Stimulated activated CD8-positive, alpha-beta memory T cell treated with anti-CD3 and anti-CD28 coated beads, Interleukin-15, amount 100 ng/mL, for 48 hours (primary cell): ENCODE measurements around the gene ATG5.

Source experiments
- DNase-seq, 2 donors: peaks; one replicate each; pipeline ENCODE4 v3.0.0-alpha.2; 2020; ENCODE audit warnings: low read depth in 2 of 2

The ATG5 gene

DNA sequence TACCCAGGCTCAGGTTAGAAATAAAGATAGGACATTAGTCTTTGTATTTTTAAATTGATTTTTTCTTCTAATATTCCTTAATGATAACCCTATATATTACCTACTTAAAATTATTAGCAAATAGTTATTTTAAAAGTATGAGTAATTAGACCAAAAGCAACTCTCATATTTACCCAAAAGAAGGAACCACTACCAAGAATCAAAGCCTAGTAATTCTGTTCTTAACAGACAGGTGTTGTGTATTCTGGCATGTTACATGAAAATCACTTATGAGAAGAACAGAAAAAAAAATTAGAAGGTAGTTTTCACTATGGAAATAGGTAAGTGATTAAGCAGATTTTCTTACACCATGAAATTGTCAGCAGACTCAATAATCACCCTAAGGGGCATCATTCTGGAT, 105.1 kb downstream of the ATG5 start:
- no peak for DNase-seq

GRCh38 chr6:106216527-106216926, 109.0 kb downstream of the ATG5 start:
- DNase-seq = no peak

GRCh38 chr6:106215608-106216007, 110.0 kb downstream of the ATG5 start:
- DNase-seq = no peak

- no peak for DNase-seq
Observed at GRCh38 chr6:106214531-106214930, 111.0 kb downstream of the ATG5 start.

- no peak for DNase-seq
Observed at GRCh38 chr6:106213660-106214289, 111.8 kb downstream of the ATG5 start.

GRCh38 chr6:106212576-106212975, 113.0 kb downstream of the ATG5 start:
- DNase-seq = no peak

- no peak for DNase-seq
Observed at GRCh38 chr6:106206905-106207304, 118.7 kb downstream of the ATG5 start.

GRCh38 chr6:106204961-106205360, 120.6 kb downstream of the ATG5 start:
- DNase-seq = no peak

- no peak for DNase-seq
Observed at GRCh38 chr6:106199998-106200397, 125.6 kb downstream of the ATG5 start.

GRCh38 chr6:106199331-106199730, 126.2 kb downstream of the ATG5 start:
- DNase-seq = no peak

- DNase-seq = no peak
Observed at GRCh38 chr6:106197441-106197840, 128.1 kb downstream of the ATG5 start.

- no peak for DNase-seq
Observed at GRCh38 chr6:106194949-106195921, 130.3 kb downstream of the ATG5 start.

GRCh38 chr6:106192824-106193223, 132.7 kb downstream of the ATG5 start:
- DNase-seq = no peak

DNA sequence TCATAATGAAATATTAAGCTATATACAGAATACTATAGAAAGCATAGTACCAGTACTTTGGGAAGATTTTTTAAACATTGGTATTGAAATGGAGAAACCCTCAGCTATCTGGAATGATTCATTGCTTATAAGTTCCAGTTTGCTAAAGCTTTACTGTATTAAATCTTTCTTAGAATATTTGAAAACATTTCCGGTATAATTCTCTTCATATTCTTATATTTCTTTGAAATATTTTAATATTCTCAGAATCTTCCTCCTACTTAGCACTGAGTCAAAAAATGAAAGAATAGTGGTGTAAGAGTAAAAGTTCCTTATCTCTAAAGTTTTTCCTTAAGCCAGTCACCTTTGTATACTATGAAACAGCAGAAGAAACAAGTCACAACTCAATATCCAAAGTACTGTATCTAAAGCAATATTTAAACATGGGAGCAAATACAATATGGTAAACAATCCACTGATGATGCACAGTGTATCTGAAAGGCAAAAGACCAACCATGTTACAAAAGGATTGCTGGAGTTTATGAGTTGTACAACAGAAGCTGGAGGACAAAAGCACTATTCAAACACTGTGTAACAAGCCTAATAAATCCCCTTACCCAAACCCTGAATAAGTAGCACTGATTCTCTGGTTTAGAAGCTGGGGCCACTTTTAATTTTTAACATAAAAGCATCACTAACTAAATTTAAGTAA, 137.3 kb downstream of the ATG5 start:
- DNase-seq = no peak

DNA sequence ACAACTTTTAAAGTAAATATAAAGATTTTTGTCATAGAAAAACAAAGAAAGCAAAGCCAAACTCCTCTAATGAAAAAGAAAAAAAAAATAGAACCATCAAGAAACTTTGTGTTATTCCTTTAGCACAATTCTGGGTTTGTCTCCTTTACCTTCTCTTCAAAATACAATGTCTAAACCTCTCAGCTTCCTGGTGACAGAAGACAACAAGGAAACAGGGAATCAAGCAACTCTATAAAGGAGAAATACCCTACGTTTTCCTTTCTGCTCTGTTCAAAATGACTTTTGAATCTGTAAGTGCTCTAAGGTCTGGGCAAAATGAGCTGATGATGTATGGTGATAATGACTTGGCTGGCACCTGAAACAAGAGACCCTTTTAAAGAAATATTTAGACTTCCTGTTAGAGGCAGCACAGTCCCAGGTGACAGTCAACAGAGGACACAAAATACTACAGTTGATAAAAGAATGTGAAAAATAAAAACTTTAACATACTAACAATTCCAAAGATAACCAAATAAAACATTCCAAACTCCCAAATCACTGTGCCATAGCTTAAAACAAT, 138.1 kb downstream of the ATG5 start:
- DNase-seq = no peak

DNA sequence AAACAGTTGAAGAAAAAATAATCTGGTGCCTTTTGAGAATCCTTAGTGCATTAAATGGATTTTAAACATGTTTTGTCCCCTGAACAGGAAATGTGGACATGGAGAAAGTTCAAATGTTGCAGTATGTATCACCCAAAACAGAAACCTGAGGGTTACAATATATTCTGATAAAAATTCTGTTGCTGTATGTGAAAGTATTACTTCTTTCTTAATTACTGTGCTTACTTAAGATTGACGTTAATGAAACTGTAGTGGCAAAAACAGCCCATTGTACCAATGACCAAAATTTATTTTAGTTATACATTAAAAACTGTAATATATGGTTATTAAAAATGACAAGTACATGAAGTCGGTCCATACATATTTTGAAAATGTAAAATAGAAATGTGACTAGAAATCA, 138.8 kb downstream of the ATG5 start:
- no peak for DNase-seq

GRCh38 chr6:106186172-106186571, 139.4 kb downstream of the ATG5 start:
- no peak for DNase-seq

DNA sequence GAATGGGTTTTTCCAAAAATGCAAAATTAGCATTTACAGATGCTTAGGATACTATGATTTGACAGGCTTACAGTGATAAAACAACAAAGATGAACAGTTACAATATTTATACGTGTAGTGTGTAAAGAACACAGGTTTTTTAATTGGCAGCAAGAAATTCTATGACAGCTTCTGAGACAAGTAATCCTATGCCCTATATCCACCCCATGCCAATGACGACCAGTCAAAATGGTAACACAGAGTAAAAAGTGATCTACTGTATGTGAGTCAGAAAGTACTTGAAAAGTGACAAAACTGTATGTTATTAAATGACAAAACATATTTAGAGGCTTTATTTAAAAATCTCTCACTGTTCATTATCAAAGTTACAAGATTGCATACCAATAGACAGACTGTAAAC, 139.9 kb downstream of the ATG5 start:
- DNase-seq = no peak

DNA sequence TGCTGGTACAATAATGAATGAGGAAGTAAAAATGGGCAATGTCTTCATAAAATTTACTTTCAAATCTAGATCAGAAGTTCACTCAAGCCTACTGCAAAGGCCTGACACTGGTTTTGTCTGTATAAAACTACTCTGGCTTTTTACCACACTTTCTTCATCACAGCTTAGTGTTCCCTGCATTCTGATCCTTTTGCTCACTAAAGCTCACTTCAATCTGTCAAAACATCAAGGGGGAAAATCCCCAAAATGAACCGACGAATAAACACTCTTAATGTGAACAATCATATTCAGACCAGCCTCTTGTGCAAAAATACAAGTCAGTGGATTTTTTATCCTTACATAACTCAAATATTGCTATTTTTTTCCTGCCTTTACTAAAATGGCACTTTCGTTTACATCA, 140.9 kb downstream of the ATG5 start:
- DNase-seq = no peak

- DNase-seq = no peak
Observed at GRCh38 chr6:106183430-106183829, 142.1 kb downstream of the ATG5 start.

GRCh38 chr6:106182455-106182854, 143.1 kb downstream of the ATG5 start:
- DNase-seq = no peak
